GM18508 (cell line): Measurements from ENCODE around the gene TMPRSS5.

Experiments used
- ATAC-seq: cut with Tn5 transposase; IDR thresholded peaks from one replicate; pipeline ENCODE4 v1.9.1; 2021; ENCODE audit warnings: moderate number of reproducible peaks; ENCODE audit not compliant: insufficient read depth, unreplicated experiment

TMPRSS5 gene

GRCh38 chr11:113698515-113698914 lies 7.6 kb downstream of the TMPRSS5 start:
- no peak for ATAC-seq

GRCh38 chr11:113697756-113698407 lies 8.2 kb downstream of the TMPRSS5 start:
- ATAC-seq: no peak

DNA sequence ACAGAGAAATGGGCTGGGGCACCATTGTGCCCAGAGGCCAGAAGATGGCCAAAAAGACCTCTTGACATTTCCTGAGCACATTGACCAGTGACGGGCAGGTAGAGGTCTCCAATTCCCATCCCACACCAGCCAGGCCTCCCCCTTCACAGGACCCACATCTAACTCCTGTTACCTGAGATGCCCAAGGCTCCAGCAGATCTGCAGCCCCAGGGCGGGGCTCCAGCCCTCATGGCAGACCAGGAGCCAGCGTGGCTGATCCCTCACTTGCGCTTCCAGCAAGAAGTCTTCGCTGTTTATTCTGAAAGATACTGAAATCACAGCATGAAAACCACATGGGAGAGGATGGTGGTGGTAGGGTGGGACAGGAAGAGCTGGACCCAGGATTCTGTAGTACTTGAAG lies 9.0 kb downstream of the TMPRSS5 start:
- ATAC-seq: no peak

DNA sequence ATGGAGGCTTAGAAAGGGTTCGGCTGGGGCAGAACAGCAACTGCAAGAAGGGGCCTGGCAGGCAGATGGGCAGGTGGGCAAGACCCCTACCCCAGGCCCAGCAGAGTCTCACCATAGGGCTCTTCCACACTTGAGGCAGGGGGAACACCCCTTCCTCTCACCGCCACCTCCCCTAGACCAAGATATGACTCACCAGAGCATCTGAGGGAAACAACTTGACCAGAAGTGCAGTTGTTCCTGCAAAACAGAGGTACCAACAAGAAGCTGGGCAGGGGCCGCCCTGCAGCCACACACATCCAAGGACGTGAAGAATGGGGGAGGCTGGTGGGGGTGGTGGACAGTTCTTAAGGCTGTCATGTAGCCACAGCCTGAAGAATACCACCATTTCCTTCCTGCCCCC lies 10.9 kb downstream of the TMPRSS5 start:
- ATAC-seq: no peak

DNA sequence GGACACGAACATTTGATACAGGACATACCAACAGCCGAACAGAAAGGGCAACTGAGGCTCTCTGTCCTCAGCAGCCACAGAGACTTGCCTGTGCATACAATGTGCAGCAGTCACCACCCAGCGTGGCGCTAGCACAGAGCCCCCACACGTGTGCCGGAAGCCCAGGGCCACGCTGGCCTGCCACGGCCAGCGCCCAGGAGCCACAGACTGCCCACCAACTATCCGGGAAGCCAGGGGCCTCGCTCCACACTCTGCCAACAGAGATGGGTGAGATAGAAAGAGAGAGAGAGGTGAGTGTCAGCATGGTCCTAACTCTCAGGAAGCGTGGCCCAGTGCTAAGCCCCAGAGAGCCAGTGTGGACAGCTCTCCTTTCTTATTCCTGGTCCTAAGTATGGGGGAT lies 11.7 kb downstream of the TMPRSS5 start:
- no peak for ATAC-seq

DNA sequence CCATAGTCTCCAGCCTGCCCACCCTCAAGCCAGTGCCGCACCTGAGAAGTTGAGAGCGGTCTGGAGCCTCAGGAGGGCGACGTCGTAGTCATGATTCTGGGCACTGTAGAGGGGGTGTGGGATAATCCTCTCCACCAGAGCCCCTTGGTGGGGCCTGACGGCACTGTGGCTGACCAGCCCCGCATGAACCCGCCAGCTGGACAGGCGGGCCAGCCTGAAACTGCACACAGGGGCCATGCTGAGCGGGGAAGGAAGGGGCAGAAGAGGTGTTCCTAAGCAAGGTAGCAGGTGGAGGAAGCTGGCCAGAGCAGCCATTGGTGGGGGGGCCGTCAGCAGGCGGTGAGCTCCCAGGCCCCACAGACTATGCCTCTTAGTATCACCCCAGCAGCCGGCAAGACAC lies 13.1 kb downstream of the TMPRSS5 start:
- no peak for ATAC-seq

DNA sequence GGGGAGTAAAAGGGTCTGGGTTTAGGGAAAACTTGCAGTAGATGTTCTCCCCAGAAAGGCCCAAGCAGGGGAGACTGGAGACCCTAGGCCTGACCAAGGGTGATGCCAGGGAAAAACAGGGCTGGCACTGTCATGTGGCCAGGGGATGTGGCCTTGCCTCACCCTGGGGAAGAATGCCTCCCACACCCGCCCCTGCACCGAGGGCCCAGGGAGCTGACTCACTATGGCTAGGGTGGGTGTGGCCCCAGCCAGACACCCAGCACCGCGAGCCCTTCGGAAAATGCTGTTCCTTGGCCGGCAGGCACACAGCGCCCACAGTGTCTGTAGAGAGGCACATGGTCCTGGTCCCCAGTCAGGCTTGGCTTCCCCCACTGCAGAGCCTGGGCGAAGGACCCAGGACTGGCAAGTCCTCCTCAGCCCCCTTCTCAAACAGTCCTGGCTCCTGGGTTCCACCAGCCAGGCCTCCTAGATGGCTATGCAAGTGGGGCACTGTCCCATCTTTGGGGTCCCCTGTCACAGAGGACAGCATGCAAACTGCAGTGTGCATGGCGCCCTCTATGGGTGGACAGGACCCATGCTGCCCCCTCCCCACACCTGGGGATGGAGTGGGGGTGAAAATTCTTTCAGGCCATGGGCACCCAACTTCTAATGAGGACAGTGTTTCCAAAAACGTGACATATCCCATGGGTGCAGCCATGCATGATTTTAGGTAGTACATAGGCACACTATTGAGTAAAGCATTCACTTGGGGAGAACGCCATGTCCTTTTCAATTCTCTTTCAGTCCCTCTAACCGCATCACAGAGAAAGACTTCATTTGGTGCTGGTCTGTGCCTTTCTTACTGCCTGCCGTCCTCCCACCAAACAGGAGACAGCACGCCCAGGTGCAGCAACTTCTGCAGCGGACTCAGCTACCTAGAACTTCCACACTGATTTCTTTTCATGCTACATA lies 15.2 kb downstream of the TMPRSS5 start:
- ATAC-seq: no peak

GRCh38 chr11:113689768-113690618 lies 16.1 kb downstream of the TMPRSS5 start:
- no peak for ATAC-seq

GRCh38 chr11:113685654-113686359 lies 20.3 kb downstream of the TMPRSS5 start:
- ATAC-seq: no peak

GRCh38 chr11:113684496-113684895 lies 21.6 kb downstream of the TMPRSS5 start:
- ATAC-seq: no peak

GRCh38 chr11:113683481-113684046 lies 22.5 kb downstream of the TMPRSS5 start:
- ATAC-seq: no peak

- ATAC-seq: no peak
Measured at GRCh38 chr11:113681711-113682413, 24.2 kb downstream of the TMPRSS5 start.

GRCh38 chr11:113681282-113681681 lies 24.8 kb downstream of the TMPRSS5 start:
- no peak for ATAC-seq

GRCh38 chr11:113677685-113678084 lies 28.4 kb downstream of the TMPRSS5 start:
- ATAC-seq: no peak

DNA sequence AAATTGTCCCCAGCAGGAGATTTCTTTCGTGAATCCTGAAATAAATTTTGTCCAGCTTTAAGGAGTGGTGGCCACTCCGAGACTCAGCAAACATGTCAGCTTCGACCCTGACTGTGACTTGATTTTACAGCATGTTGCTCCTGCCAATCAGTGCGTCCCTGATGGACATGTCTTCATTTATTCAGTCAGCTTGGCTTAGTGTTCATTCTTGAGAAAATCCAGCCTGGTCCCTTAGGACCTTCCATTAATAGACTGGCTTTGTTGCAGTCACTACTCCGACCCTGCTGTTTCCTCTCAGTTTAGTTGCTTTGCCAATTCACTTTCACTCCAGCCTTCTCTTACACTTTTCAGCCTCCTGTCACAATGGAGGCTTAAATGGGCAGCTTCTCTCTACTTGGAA lies 30.5 kb downstream of the TMPRSS5 start:
- ATAC-seq: no peak

GRCh38 chr11:113675003-113675561 lies 31.0 kb downstream of the TMPRSS5 start:
- ATAC-seq: peak; percentile 77

GRCh38 chr11:113674397-113674685 lies 31.8 kb downstream of the TMPRSS5 start:
- no peak for ATAC-seq

DNA sequence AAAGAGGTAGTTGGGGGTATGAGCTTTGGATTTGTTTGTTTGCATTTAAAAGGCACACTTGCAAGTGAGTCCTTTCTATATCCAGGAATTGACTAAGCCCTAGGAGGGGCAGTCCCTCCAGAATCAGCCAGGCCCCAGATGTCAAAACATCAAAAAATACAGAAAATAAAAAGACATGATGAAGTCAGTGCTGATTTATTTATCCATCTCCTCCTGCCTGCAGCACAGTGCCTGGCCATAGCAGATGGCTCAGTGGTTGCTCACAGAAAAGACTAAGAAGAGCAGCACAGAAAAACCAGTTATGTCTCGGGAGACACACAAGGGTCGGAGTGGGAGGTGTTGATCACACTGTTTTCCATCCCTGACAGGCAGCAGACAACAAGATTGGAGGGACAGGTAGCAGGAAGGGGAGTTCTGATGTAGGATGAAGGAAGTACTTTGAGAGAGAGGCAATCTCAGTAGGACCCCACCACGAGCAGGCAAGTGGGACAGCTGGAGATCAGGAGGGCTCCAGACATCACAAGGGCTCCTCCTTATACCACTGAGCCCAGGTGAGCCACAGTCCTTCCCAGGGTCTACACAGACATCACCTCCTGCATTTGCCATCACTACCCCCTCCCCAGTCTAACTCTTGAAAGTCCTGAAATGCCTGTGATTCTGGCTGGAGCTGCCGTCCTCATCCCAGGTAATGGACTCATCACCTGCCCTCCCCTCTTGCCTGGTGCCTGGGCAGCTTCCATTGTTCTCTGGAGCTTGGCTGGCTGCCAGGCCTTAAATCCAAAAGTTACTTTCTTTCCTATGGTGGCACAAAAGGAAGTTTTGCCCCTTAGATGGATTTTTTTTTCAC lies 32.3 kb downstream of the TMPRSS5 start:
- no peak for ATAC-seq
